Measurements from ENCODE around the gene DPYD. TPM values are rescaled to one million over a fixed set of nuclear protein-coding genes. Genes with fewer than 3 reads are reported as not detected.

DPYD gene
- total RNA-seq, 1 donor from 2014 or later, result 9.2 TPM

DNA sequence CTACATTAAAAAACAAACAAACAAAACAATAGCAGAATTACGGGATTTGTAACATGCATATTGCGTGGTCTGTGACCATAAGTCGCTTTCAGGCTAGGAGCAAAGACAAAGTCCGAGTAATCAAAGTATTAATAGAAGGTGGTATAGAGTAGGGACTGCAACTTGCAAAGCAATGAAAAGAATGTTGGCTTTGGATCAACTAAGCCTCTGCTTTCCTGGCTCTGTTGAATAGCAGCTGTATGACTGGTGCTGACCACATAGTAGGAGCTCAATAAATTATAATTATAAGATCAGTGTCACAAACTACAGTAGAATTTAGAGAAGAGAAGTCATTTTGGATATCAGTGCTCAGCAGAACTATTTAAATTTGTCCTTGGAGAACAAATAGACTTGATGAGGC is 586.4 kb downstream of the DPYD start:
- no peak overlapping the region for H3K4me3 ChIP-seq
- H3K4me1 ChIP-seq, result peaks cover 6% of the 10 kb centered on the region
- no peaks in the 10 kb centered on the region for H3K27me3 ChIP-seq (ENCODE audit: low read depth)
- DNase-seq, result no peak
- TF ChIP-seq, protein P1, sequence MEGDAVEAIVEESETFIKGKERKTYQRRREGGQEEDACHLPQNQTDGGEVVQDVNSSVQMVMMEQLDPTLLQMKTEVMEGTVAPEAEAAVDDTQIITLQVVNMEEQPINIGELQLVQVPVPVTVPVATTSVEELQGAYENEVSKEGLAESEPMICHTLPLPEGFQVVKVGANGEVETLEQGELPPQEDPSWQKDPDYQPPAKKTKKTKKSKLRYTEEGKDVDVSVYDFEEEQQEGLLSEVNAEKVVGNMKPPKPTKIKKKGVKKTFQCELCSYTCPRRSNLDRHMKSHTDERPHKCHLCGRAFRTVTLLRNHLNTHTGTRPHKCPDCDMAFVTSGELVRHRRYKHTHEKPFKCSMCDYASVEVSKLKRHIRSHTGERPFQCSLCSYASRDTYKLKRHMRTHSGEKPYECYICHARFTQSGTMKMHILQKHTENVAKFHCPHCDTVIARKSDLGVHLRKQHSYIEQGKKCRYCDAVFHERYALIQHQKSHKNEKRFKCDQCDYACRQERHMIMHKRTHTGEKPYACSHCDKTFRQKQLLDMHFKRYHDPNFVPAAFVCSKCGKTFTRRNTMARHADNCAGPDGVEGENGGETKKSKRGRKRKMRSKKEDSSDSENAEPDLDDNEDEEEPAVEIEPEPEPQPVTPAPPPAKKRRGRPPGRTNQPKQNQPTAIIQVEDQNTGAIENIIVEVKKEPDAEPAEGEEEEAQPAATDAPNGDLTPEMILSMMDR (IDR thresholded peaks at IDR 0.05; ENCODE audit: borderline replicate concordance), result no peak
- H3K27ac ChIP-seq (replicated peaks), result no peak overlapping the region
- intact Hi-C loops (cut with micrococcal nuclease), result no loop called here
- H3K9me3 ChIP-seq (replicated peaks), result no peaks in the 10 kb centered on the region
- H3K36me3 ChIP-seq, result no peaks in the 10 kb centered on the region

DNA sequence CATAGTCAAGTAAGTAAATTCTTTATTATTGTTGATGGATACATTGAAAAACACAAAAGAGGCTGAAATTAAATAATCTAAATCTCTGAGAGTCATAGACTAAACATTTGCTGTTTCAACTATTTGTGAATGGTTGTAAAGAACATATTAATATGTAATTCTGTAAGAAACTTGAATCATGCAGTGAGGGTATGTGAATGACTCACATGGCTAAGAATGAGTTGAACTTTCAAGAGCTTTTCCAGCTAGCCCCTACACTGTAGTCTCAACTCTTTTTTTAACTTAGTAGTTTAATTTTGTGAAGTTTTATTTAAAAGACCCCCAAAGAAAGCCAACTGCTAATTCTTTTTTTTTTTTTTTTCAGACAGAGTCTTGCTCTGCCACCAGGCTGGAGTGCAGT is 588.1 kb downstream of the DPYD start:
- TF ChIP-seq, protein P1 (IDR thresholded peaks at IDR 0.05; ENCODE audit: borderline replicate concordance), result no peak
- intact Hi-C loops (cut with micrococcal nuclease), result no loop called here
- no peaks in the 10 kb centered on the region for H3K27me3 ChIP-seq (ENCODE audit: low read depth)

DNA sequence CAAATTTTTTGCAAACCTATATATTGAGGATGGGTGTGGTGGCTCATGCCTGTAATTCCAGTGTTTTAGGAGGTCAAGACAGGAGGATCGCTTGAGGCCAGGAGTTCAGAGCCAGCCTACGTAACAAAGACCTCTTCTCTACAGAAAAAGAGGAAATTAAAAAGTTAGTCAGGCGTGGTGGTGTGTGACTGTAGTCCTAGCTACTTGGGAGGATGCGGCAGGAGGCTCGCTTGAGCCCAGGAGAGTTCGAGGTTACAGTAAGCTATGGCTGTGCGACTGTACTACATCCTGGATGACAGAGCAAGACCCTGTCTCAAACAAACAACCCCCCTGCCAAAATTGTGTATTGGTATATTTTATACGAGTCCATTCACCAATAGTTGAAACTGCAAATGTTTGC is 589.7 kb downstream of the DPYD start:
- TF ChIP-seq, protein P1 (IDR thresholded peaks at IDR 0.05; ENCODE audit: borderline replicate concordance), result no peak
- H3K4me3 ChIP-seq, result no peak overlapping the region
- no peak for DNase-seq
- H3K27me3 ChIP-seq (ENCODE audit: low read depth), result no peaks in the 10 kb centered on the region
- H3K9me3 ChIP-seq (replicated peaks), result no peaks in the 10 kb centered on the region
- H3K27ac ChIP-seq (replicated peaks), result no peak overlapping the region
- H3K4me1 ChIP-seq, result no peaks in the 10 kb centered on the region
- intact Hi-C loops (cut with micrococcal nuclease), result no loop called here
- no peaks in the 10 kb centered on the region for H3K36me3 ChIP-seq

More for the DNA sequence above, 588.1 kb downstream of the DPYD start:
- DNase-seq, result no peak
- Histone ChIP-seq H3K36me3 (no peaks in the 10 kb centered on the region), H3K27ac (replicated peaks) (no peak overlapping the region), H3K4me1 (peaks cover 2% of the 10 kb centered on the region), H3K9me3 (replicated peaks) (no peaks in the 10 kb centered on the region), H3K4me3 (no peak overlapping the region)

DNA sequence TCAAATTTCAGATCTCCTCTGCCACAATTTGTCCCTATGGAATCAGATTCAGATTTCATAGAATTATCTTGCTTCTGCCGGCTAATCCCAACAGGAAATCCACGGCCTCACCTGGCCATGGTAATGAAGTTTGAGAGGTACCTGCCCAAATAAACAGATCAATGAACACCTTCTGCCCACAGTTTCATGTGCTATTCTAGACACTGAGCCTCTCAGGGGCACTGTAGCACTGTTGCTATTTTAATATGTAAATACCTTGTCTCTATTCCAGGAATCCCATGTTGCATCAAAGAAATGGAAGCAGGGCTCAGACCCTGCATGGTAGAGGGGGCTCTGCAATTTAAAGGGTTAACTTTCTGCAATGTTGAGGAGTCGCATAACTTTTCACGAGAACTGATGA is 606.1 kb downstream of the DPYD start:
- Histone ChIP-seq H3K27me3 (ENCODE audit: low read depth) (no peaks in the 10 kb centered on the region), H3K4me1 (no peaks in the 10 kb centered on the region), H3K36me3 (no peaks in the 10 kb centered on the region), H3K4me3 (no peak overlapping the region), H3K9me3 (replicated peaks) (peaks cover 8% of the 10 kb centered on the region), H3K27ac (replicated peaks) (no peak overlapping the region)
- TF ChIP-seq, protein P1 (IDR thresholded peaks at IDR 0.05; ENCODE audit: borderline replicate concordance), result peak; percentile 33
- no peak for DNase-seq
- intact Hi-C loops (cut with micrococcal nuclease), result no loop called here

DNA sequence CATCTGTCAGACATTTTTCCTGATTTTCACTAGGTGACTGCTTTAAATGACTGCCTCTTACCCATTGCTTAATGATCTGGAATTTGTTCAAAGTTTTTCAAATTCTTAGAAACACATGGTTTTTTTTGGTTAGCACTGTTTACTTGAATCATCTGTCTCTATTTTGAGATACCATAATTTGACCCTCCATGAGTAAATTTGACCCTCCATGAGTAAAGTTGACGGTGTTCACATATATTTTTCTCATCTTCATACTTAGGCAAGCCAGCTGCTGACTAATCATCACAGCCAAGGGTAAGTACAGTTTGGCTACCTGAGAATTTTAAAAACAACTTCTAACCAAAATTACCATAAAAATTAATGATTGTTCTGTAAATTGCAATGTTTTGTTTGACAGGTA is 612.7 kb downstream of the DPYD start:
- peaks cover 4% of the 10 kb centered on the region for H3K36me3 ChIP-seq
- intact Hi-C loops (cut with micrococcal nuclease), result no loop called here
- TF ChIP-seq, protein P1 (IDR thresholded peaks at IDR 0.05; ENCODE audit: borderline replicate concordance), result no peak
- DNase-seq, result no peak
- H3K4me3 ChIP-seq, result no peak overlapping the region
- no peaks in the 10 kb centered on the region for H3K27me3 ChIP-seq (ENCODE audit: low read depth)
- H3K27ac ChIP-seq (replicated peaks), result no peak overlapping the region
- H3K9me3 ChIP-seq (replicated peaks), result no peaks in the 10 kb centered on the region
- peaks cover 18% of the 10 kb centered on the region for H3K4me1 ChIP-seq

DNA sequence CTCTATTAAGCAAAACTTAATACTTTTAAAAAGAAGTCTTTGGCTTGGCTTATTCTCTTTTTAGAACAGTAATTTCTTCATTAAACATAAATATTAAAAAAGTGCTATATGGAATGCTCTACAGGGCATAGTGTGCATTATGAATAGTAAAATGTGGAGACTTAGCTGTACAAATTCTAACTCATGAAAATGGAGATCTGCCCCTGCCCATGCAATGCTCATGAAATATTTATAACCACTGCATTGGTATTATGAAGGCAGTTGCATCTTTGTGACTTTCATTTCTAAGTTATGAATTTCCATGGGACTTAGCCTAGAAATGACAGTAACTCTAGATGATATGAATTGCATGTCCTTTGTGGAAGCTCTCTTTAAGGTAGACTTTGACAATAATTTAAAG is 613.3 kb downstream of the DPYD start:
- Histone ChIP-seq H3K4me3 (no peak overlapping the region), H3K4me1 (peaks cover 18% of the 10 kb centered on the region), H3K36me3 (peaks cover 4% of the 10 kb centered on the region), H3K27ac (replicated peaks) (no peak overlapping the region), H3K9me3 (replicated peaks) (no peaks in the 10 kb centered on the region), H3K27me3 (ENCODE audit: low read depth) (no peaks in the 10 kb centered on the region)
- no peak for DNase-seq
- TF ChIP-seq, protein P1 (IDR thresholded peaks at IDR 0.05; ENCODE audit: borderline replicate concordance), result no peak
- intact Hi-C loops (cut with micrococcal nuclease), result no loop called here
